K562 (cell line): Measurements from ENCODE around the gene ADSS2. TPM values are rescaled to one million over a fixed set of nuclear protein-coding genes. Genes with fewer than 3 reads are reported as not detected.
A peak's percentile ranks its signal among the peaks of the same experiment; 100 is the strongest.

ENCODE experiments used
- CBX1 ChIP-seq: sonication (generic); IDR thresholded peaks from 2 replicates; pipeline ENCODE4 v1.6.1; 2016; ENCODE audit warnings: antibody characterized with exemption, low read depth, mild to moderate bottlenecking
- E2F8 ChIP-seq: fragments of 450-650 bp; IDR thresholded peaks from 2 replicates; pipeline ENCODE4 v1.7.1; 2018; ENCODE audit warnings: mild to moderate bottlenecking, low read depth; ENCODE audit not compliant: partially characterized antibody
- HDAC2 ChIP-seq: fragments of 450-650 bp; IDR thresholded peaks from 2 replicates; pipeline ENCODE4 v1.6.1; 2016; ENCODE audit warnings: mild to moderate bottlenecking
- HIVEP1 ChIP-seq: fragments of 250-450 bp; sonication (Bioruptor Pico); IDR thresholded peaks from 2 replicates; pipeline ENCODE4 v1.4.0; 2020; ENCODE audit warnings: mild to moderate bottlenecking
- HOMEZ ChIP-seq: fragments of 250-450 bp; sonication (Bioruptor Pico); IDR thresholded peaks from 2 replicates; pipeline ENCODE4 v1.4.0; 2020; ENCODE audit warnings: mild to moderate bottlenecking, moderate library complexity
- HOXB6 ChIP-seq: fragments of 250-450 bp; sonication (Bioruptor Pico); IDR thresholded peaks from 2 replicates; pipeline ENCODE4 v1.5.1; 2022; ENCODE audit warnings: mild to moderate bottlenecking, borderline replicate concordance
- MAFK ChIP-seq: IDR thresholded peaks from 2 replicates; pipeline ENCODE4 v1.6.1; 2011; ENCODE audit warnings: low read length, improper control_type of control experiment
- NCOA2 ChIP-seq, 2 experiments: fragments of 450-650 bp; IDR thresholded peaks; 2 replicates each; pipeline ENCODE4 v1.6.1; 2018; ENCODE audit warnings: mild to moderate bottlenecking in 2 of 2, moderate library complexity in 1 of 2; ENCODE audit not compliant: partially characterized antibody in 2 of 2
- NFIX ChIP-seq: fragments of 250-450 bp; sonication (Bioruptor Pico); IDR thresholded peaks from 2 replicates; pipeline ENCODE4 v1.4.0; 2020; ENCODE audit warnings: low read depth, mild to moderate bottlenecking, moderate library complexity
- NR3C1 ChIP-seq: sonication (generic); formaldehyde crosslinking; IDR thresholded peaks from 2 replicates; pipeline ENCODE4 v1.8.1; 2022; ENCODE audit warnings: missing genetic modification reagents
- SMARCC2 ChIP-seq: fragments of 450-650 bp; IDR thresholded peaks from 2 replicates; pipeline ENCODE4 v1.6.1; 2017; ENCODE audit warnings: antibody characterized with exemption, moderate library complexity, mild to moderate bottlenecking, low read depth
- polyA plus RNA-seq, 8 experiments: library from polyadenylated mRNA; depleted of rRNA in 4 of 8; stranded (reverse) in 5 of 8; unstranded in 3 of 8; fragments of >200 nt; fragmentation: Nextera tagmentation in 2 of 8; fragmentation: Illumina TruSeq in 1 of 8; extraction: Ambion mirVana in 2 of 8; extraction: Trizol in 1 of 8; gene quantifications; 2 replicates each; pipeline versions ENCODE4 v1.2.1 to v1.2.3, GENCODE V29; 2011 to 2014; ENCODE audit warnings: inconsistent platforms in 1 of 8, missing spikeins in 1 of 8
- total RNA-seq, 7 experiments: library from RNA; depleted of rRNA in 6 of 7; stranded (reverse); fragments of >200 nt in 6 of 7; fragmentation: Illumina TruSeq in 2 of 7; extraction: Trizol in 2 of 7; gene quantifications; 2 replicates each; pipeline versions ENCODE4 v1.2.1 to v1.2.3, GENCODE V29; 2011 to 2021; ENCODE audit warnings: low replicate concordance in 1 of 7
- TF ChIP-seq, protein P1 (sequence below), 2 experiments: fragments of 450-650 bp in 1 of 2; sonication (generic) in 1 of 2; formaldehyde crosslinking; conservative IDR thresholded peaks; 2 replicates each; pipeline versions ENCODE4 v1.4.0 to v1.8.1; 2020 to 2022; ENCODE audit warnings: mild to moderate bottlenecking in 1 of 2, missing genetic modification reagents in 1 of 2
- TF ChIP-seq, protein P2 (sequence below): fragments of 250-450 bp; sonication (Bioruptor Pico); IDR thresholded peaks from 2 replicates; pipeline ENCODE4 v1.8.0; 2021; ENCODE audit warnings: mild to moderate bottlenecking, moderate library complexity
- TF ChIP-seq, protein P3 (sequence below), 2 experiments: IDR thresholded peaks in 1 of 2; conservative IDR thresholded peaks in 1 of 2; 2 replicates each; pipeline ENCODE4 v1.6.1; 2016; ENCODE audit warnings: low read depth in 2 of 2, mild to moderate bottlenecking in 1 of 2, missing compliant biosample characterization in 1 of 2, missing genetic modification characterization in 1 of 2, moderate library complexity in 1 of 2
- TF ChIP-seq, protein P4 (sequence below): fragments of 250-450 bp; sonication (Bioruptor Pico); IDR thresholded peaks from 2 replicates; pipeline ENCODE4 v1.5.1; 2021; ENCODE audit warnings: mild to moderate bottlenecking

The ADSS2 gene
- total and polyA plus RNA-seq, 9 of the 15 experiments (the other 6 are each of a cell fraction or from before 2014, with no cell fraction given): 8.8 to 63.8 (median 59.4) TPM

- TF ChIP-seq HIVEP1 (CRISPR knock-in tag): no peak
- TF ChIP-seq, protein P1, sequence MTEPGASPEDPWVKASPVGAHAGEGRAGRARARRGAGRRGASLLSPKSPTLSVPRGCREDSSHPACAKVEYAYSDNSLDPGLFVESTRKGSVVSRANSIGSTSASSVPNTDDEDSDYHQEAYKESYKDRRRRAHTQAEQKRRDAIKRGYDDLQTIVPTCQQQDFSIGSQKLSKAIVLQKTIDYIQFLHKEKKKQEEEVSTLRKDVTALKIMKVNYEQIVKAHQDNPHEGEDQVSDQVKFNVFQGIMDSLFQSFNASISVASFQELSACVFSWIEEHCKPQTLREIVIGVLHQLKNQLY (CRISPR knock-in tag; conservative IDR thresholded peaks at IDR 0.05): no peak
- no peak for TF ChIP-seq CBX1
- TF ChIP-seq, protein P2, sequence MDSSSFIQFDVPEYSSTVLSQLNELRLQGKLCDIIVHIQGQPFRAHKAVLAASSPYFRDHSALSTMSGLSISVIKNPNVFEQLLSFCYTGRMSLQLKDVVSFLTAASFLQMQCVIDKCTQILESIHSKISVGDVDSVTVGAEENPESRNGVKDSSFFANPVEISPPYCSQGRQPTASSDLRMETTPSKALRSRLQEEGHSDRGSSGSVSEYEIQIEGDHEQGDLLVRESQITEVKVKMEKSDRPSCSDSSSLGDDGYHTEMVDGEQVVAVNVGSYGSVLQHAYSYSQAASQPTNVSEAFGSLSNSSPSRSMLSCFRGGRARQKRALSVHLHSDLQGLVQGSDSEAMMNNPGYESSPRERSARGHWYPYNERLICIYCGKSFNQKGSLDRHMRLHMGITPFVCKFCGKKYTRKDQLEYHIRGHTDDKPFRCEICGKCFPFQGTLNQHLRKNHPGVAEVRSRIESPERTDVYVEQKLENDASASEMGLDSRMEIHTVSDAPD (CRISPR knock-in tag): no peak
- no peak for TF ChIP-seq MAFK
- TF ChIP-seq HOXB6 (CRISPR knock-in tag): no peak
- TF ChIP-seq NFIX: no peak
- no peak for TF ChIP-seq E2F8
- no peak for TF ChIP-seq HOMEZ
- TF ChIP-seq NR3C1 (CRISPR knock-in tag): no peak
- peak; percentile 93; the same call in 1 of the 2 replicates for TF ChIP-seq HDAC2
- TF ChIP-seq, protein P3, sequence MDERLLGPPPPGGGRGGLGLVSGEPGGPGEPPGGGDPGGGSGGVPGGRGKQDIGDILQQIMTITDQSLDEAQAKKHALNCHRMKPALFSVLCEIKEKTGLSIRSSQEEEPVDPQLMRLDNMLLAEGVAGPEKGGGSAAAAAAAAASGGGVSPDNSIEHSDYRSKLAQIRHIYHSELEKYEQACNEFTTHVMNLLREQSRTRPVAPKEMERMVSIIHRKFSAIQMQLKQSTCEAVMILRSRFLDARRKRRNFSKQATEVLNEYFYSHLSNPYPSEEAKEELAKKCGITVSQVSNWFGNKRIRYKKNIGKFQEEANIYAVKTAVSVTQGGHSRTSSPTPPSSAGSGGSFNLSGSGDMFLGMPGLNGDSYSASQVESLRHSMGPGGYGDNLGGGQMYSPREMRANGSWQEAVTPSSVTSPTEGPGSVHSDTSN (CRISPR knock-in tag; IDR thresholded peaks at IDR 0.05; ENCODE audit: low read depth): no peak
- TF ChIP-seq, protein P3 (tag; conservative IDR thresholded peaks at IDR 0.05; ENCODE audit: low read depth): peak; percentile 31; the same call in 1 of the 2 replicates
- TF ChIP-seq, protein P4, sequence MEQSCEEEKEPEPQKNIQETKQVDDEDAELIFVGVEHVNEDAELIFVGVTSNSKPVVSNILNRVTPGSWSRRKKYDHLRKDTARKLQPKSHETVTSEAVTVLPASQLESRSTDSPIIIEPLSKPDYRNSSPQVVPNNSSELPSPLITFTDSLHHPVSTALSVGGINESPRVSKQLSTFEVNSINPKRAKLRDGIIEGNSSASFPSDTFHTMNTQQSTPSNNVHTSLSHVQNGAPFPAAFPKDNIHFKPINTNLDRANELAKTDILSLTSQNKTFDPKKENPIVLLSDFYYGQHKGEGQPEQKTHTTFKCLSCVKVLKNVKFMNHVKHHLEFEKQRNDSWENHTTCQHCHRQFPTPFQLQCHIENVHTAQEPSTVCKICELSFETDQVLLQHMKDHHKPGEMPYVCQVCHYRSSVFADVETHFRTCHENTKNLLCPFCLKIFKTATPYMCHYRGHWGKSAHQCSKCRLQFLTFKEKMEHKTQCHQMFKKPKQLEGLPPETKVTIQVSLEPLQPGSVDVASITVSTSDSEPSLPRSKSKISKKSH: no peak
- TF ChIP-seq SMARCC2: peak; percentile 81
- TF ChIP-seq NCOA2 (IDR thresholded peaks at IDR 0.05; ENCODE audit: partially characterized antibody in 2 of 2): no peak
Measured at GRCh38 chr1:244370060-244370637, 81.6 kb downstream of the ADSS2 start (continued).
